Nephron progenitor cell (in vitro differentiated cells): ENCODE measurements around the gene FBN3.

Experiments used
- DNase-seq: peaks from one replicate; pipeline ENCODE4 v3.0.0; 2021
- H3K27ac Mint-ChIP-seq: 2 replicates; pipeline ENCODE4 v1.8.0; 2021; ENCODE audit warnings: mild to moderate bottlenecking, moderate library complexity, mixed read lengths
- H3K27me3 Mint-ChIP-seq: 2 replicates; pipeline ENCODE4 v1.8.0; 2021; ENCODE audit warnings: mild to moderate bottlenecking, low read depth, mixed read lengths; ENCODE audit not compliant: poor library complexity
- H3K36me3 Mint-ChIP-seq: 2 replicates; pipeline ENCODE4 v1.8.0; 2021; ENCODE audit warnings: low read depth, mixed read lengths
- H3K4me1 Mint-ChIP-seq: 2 replicates; pipeline ENCODE4 v1.8.0; 2021; ENCODE audit warnings: mixed read lengths
- H3K4me3 Mint-ChIP-seq: 2 replicates; pipeline ENCODE4 v1.8.0; 2021; ENCODE audit warnings: mild to moderate bottlenecking, moderate library complexity, mixed read lengths
- H3K9me3 Mint-ChIP-seq: 2 replicates; pipeline ENCODE4 v1.8.0; 2021; ENCODE audit warnings: mild to moderate bottlenecking, moderate library complexity, mixed read lengths
- TF ChIP-seq, protein P1 (sequence below): fragments of 200-600 bp; sonication (generic); IDR thresholded peaks from 2 replicates; pipeline ENCODE4 v1.5.0; 2021; ENCODE audit warnings: antibody characterized with exemption

Gene FBN3

DNA sequence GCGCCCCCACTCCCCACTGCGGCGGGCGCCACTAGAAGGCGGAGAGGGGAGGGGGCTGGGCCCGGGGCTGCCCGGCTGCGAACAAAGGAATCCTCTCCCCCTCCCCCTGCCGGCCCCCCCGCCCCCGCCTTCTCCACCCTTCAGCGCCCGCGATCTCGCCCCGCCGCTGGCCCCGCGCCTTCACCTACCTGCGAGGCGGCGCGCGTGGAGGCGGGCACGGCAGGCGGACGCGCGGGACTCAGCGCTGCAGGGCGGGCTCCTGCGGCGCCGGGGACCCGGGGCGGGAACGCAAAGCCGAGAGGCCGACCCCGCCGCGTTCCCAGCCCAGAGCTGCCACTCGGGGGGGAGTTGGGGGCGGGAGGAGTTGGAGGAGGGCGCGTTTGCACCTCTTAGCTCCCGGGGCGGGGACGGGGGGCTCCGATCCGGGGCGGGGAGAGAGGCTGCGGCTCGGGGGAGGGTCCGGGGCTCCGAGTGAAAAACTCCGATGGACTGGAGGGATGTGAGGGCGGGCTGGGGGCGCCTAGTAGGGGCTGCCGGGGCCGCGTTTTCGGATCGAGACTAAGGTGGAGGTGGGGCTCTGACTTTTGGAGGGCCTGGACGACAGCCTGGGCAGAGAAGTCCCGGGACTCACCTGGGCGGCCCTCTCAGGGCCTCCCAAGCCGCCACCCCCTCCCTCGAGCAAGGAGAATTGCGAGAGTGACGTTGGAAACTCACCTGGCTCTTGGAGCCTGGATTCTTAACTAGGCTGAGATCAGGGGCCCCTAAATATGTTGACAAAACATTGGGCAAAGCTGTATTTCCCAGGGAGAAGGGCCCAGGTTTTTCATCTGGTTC lies at the start of gene FBN3:
Gene FBN3 (minus strand): TSS at position 332 of the 834 bp plus-strand sequence. CDS start 2,112 bp downstream, outside the sequence.
- H3K4me1 Mint-ChIP-seq, result peaks cover 32% of the 10 kb centered on the region
- TF ChIP-seq, protein P1, sequence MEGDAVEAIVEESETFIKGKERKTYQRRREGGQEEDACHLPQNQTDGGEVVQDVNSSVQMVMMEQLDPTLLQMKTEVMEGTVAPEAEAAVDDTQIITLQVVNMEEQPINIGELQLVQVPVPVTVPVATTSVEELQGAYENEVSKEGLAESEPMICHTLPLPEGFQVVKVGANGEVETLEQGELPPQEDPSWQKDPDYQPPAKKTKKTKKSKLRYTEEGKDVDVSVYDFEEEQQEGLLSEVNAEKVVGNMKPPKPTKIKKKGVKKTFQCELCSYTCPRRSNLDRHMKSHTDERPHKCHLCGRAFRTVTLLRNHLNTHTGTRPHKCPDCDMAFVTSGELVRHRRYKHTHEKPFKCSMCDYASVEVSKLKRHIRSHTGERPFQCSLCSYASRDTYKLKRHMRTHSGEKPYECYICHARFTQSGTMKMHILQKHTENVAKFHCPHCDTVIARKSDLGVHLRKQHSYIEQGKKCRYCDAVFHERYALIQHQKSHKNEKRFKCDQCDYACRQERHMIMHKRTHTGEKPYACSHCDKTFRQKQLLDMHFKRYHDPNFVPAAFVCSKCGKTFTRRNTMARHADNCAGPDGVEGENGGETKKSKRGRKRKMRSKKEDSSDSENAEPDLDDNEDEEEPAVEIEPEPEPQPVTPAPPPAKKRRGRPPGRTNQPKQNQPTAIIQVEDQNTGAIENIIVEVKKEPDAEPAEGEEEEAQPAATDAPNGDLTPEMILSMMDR, result no peak

GRCh38 chr19:8196271-8196927 lies 47.0 kb upstream of the FBN3 start:
- Mint-ChIP-seq H3K27me3 (no peaks in the 10 kb centered on the region), H3K4me3 (no peak overlapping the region), H3K9me3 (no peaks in the 10 kb centered on the region), H3K4me1 (peaks cover 51% of the 10 kb centered on the region), H3K27ac (peak overlapping the region; percentile 98), H3K36me3 (no peaks in the 10 kb centered on the region)
- TF ChIP-seq, protein P1, result no peak
- no peak for DNase-seq

More for the DNA sequence above, at the start of gene FBN3:
- Mint-ChIP-seq H3K27me3 (peaks cover 9% of the 10 kb centered on the region), H3K9me3 (no peaks in the 10 kb centered on the region), H3K27ac (peak within 1 kb of the TSS; percentile 83), H3K36me3 (peaks cover 5% of the 10 kb centered on the region), H3K4me3 (peak within 1 kb of the TSS; percentile 88)
- DNase-seq, result peak; percentile 72

GRCh38 chr19:8194528-8195267 lies 45.3 kb upstream of the FBN3 start:
- no peak overlapping the region for H3K27ac Mint-ChIP-seq

DNA sequence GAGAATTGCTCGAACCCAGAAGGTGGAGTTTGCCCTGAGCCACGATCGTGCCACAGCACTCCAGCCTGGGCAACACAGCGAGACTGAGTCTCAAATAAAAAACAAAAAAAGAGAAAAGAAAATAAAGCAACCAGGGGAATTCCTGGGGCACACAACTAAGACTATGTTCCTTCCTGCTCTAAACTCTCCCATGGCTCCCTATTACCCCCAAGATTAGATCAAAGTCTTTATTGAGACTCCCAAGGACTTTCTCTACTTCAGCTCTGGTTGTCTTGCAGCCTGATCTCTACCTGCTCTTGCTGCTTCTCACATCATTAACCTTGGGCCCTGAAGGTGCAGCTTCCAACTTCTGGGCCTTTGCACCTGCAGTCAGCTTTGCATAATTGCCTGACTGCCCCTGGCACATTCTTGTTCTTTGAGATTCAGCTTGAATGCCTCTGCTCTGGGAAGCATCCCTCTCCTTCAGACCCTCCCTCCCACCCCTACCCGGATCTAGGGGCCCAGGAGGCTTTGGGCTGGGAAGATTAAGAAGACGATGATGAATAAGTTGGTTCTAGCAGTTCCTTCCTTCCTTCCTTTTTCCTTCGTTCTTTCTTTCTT lies 42.9 kb upstream of the FBN3 start:
- Mint-ChIP-seq H3K9me3 (no peaks in the 10 kb centered on the region), H3K4me3 (no peak overlapping the region), H3K27ac (peak overlapping the region; percentile 40), H3K27me3 (peaks cover 3% of the 10 kb centered on the region), H3K36me3 (no peaks in the 10 kb centered on the region), H3K4me1 (peaks cover 48% of the 10 kb centered on the region)
- no peak for DNase-seq
- TF ChIP-seq, protein P1, result no peak

More at GRCh38 chr19:8194528-8195267, 45.3 kb upstream of the FBN3 start:
- Mint-ChIP-seq H3K9me3 (no peaks in the 10 kb centered on the region), H3K27me3 (no peaks in the 10 kb centered on the region), H3K4me1 (peaks cover 51% of the 10 kb centered on the region), H3K4me3 (peak overlapping the region; percentile 25), H3K36me3 (no peaks in the 10 kb centered on the region)
- DNase-seq, result no peak
- TF ChIP-seq, protein P1, result no peak

GRCh38 chr19:8185343-8186068 lies 36.1 kb upstream of the FBN3 start:
- TF ChIP-seq, protein P1, result no peak
- Mint-ChIP-seq H3K4me3 (no peak overlapping the region), H3K4me1 (peaks cover 20% of the 10 kb centered on the region), H3K27ac (no peak overlapping the region), H3K27me3 (peaks cover 8% of the 10 kb centered on the region), H3K9me3 (no peaks in the 10 kb centered on the region), H3K36me3 (no peaks in the 10 kb centered on the region)
- no peak for DNase-seq
